HepG2 (cell line): ENCODE measurements around the gene TECPR1. TPM values are rescaled to one million over a fixed set of nuclear protein-coding genes. Genes with fewer than 3 reads are reported as not detected.

Experiments used
- AGO2 ChIP-seq: fragments of 200-400 bp; formaldehyde crosslinking; optimal IDR thresholded peaks from 2 replicates; pipeline ENCODE3; 2017; ENCODE audit warnings: mild to moderate bottlenecking, low read depth, low read length, moderate library complexity
- EZH2 ChIP-seq: conservative IDR thresholded peaks from 2 replicates; pipeline ENCODE4 v1.6.1; 2012; ENCODE audit warnings: mild to moderate bottlenecking, low read depth, low read length, moderate library complexity
- FLYWCH1 ChIP-seq: sonication (generic); formaldehyde crosslinking; IDR thresholded peaks from 2 replicates; pipeline ENCODE4 v1.8.1; 2023; ENCODE audit warnings: mild to moderate bottlenecking, missing genetic modification reagents
- GLI4 ChIP-seq: sonication (generic); formaldehyde crosslinking; IDR thresholded peaks from 2 replicates; pipeline ENCODE4 v1.5.1; 2020; ENCODE audit warnings: missing genetic modification reagents, mild to moderate bottlenecking, moderate library complexity, borderline replicate concordance
- JDP2 ChIP-seq: sonication (generic); formaldehyde crosslinking; IDR thresholded peaks from 2 replicates; pipeline ENCODE4 v1.8.1; 2022; ENCODE audit warnings: missing genetic modification reagents, borderline replicate concordance
- KDM2A ChIP-seq: sonication (generic); formaldehyde crosslinking; IDR thresholded peaks from 2 replicates; pipeline ENCODE4 v1.4.0; 2020; ENCODE audit warnings: low read depth, missing genetic modification reagents, borderline replicate concordance
- RARG ChIP-seq: sonication (generic); formaldehyde crosslinking; IDR thresholded peaks from 2 replicates; pipeline ENCODE4 v1.4.0; 2020; ENCODE audit warnings: low read depth, mild to moderate bottlenecking, missing genetic modification reagents
- REL ChIP-seq: sonication (generic); formaldehyde crosslinking; conservative IDR thresholded peaks from 2 replicates; pipeline ENCODE4 v1.8.0; 2022; ENCODE audit warnings: mild to moderate bottlenecking, missing genetic modification reagents, moderate library complexity
- SALL1 ChIP-seq: sonication (generic); formaldehyde crosslinking; IDR thresholded peaks from 2 replicates; pipeline ENCODE4 v1.8.0; 2022; ENCODE audit warnings: mild to moderate bottlenecking, missing genetic modification reagents
- TRAFD1 ChIP-seq: sonication (generic); formaldehyde crosslinking; IDR thresholded peaks from 2 replicates; pipeline ENCODE4 v1.5.1; 2020; ENCODE audit warnings: missing genetic modification reagents, mild to moderate bottlenecking, borderline replicate concordance
- YEATS4 ChIP-seq: sonication (generic); formaldehyde crosslinking; IDR thresholded peaks from 2 replicates; pipeline ENCODE4 v1.4.0; 2020; ENCODE audit warnings: missing genetic modification reagents, borderline replicate concordance
- ZNF317 ChIP-seq: sonication (generic); formaldehyde crosslinking; IDR thresholded peaks from 2 replicates; pipeline ENCODE4 v1.5.0; 2020; ENCODE audit warnings: mild to moderate bottlenecking, missing genetic modification reagents
- polyA plus RNA-seq, 8 experiments: library from polyadenylated mRNA; depleted of rRNA in 3 of 8; stranded (reverse) in 7 of 8; unstranded in 1 of 8; fragments of >200 nt; fragmentation: Illumina TruSeq in 4 of 8; extraction: Trizol in 4 of 8; gene quantifications; 2 replicates each; pipeline versions ENCODE4 v1.2.1 to v1.2.3, GENCODE V29; 2011 to 2016; ENCODE audit warnings: low read depth in 4 of 8, missing spikeins in 1 of 8, mixed read lengths in 1 of 8; ENCODE audit not compliant: insufficient read depth in 1 of 8
- total RNA-seq, 5 experiments: library from RNA; depleted of rRNA; stranded (reverse); fragments of >200 nt; fragmentation: Illumina TruSeq; extraction: Trizol; gene quantifications; 2 replicates each; pipeline ENCODE4 v1.2.3, GENCODE V29; 2016; ENCODE audit warnings: low read depth in 1 of 5
- TF ChIP-seq, protein P1 (sequence below): sonication (generic); formaldehyde crosslinking; conservative IDR thresholded peaks from 2 replicates; pipeline ENCODE4 v1.8.0; 2022; ENCODE audit warnings: mild to moderate bottlenecking, moderate library complexity, missing genetic modification reagents
- TF ChIP-seq, protein P2 (sequence below): sonication (generic); formaldehyde crosslinking; IDR thresholded peaks from 2 replicates; pipeline ENCODE4 v1.5.1; 2020; ENCODE audit warnings: mild to moderate bottlenecking, missing genetic modification reagents, moderate library complexity
- TF ChIP-seq, protein P3 (sequence below): sonication (generic); formaldehyde crosslinking; IDR thresholded peaks from 2 replicates; pipeline ENCODE4 v1.4.0; 2020; ENCODE audit warnings: missing genetic modification reagents, borderline replicate concordance
- TF ChIP-seq, protein P4 (sequence below): sonication (generic); formaldehyde crosslinking; IDR thresholded peaks from 2 replicates; pipeline ENCODE4 v1.5.0; 2020; ENCODE audit warnings: missing genetic modification reagents, mild to moderate bottlenecking, borderline replicate concordance

Gene TECPR1
- total and polyA plus RNA-seq, 2 of the 13 experiments (the other 11 are each of a cell fraction or from before 2014, with no cell fraction given): 2.3 to 6.3 TPM

DNA sequence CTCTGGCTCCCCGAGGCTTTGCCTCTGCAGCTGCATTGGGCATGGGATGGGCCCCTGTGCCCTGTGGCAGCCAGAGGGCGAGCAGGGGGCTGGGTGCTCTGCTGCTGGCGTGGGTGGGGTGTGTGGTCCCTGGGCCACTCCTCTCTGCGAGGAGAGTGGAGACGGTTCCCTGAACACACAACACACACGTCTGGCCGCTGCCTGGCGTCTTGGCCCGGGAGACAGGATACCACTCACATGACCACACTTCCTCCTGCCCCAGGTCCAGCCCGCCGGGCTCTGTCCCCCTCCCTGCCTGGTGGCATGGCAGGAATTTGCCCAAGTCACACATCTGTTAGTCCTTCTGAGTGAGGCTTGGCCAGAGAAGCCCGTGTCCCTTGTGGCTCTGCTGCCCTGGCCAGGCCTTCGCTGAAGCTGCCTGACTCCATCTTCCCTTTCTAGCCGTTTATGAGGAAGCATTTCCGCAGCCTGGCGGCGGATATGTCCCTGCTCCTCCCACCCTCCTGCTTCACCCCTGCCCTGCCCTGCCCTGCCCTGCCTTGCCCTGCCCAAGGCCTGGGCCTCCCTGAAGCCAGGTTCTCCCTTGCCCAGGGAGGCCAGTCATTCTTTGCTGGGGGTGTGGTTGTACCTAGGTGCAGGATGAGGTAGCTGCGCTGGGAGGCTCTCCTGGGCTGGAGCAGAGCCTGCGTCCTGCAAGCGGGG lies 32.5 kb upstream of the TECPR1 start (continued):
- TF ChIP-seq TRAFD1 (CRISPR knock-in tag): no peak
- TF ChIP-seq ZNF317 (CRISPR knock-in tag): no peak
- no peak for TF ChIP-seq EZH2
- TF ChIP-seq JDP2 (CRISPR knock-in tag): no peak
- TF ChIP-seq REL (CRISPR knock-in tag): no peak
- no peak for TF ChIP-seq KDM2A (CRISPR knock-in tag)
- no peak for TF ChIP-seq SALL1 (CRISPR knock-in tag)
- no peak for TF ChIP-seq RARG (CRISPR knock-in tag)
- TF ChIP-seq, protein P1, sequence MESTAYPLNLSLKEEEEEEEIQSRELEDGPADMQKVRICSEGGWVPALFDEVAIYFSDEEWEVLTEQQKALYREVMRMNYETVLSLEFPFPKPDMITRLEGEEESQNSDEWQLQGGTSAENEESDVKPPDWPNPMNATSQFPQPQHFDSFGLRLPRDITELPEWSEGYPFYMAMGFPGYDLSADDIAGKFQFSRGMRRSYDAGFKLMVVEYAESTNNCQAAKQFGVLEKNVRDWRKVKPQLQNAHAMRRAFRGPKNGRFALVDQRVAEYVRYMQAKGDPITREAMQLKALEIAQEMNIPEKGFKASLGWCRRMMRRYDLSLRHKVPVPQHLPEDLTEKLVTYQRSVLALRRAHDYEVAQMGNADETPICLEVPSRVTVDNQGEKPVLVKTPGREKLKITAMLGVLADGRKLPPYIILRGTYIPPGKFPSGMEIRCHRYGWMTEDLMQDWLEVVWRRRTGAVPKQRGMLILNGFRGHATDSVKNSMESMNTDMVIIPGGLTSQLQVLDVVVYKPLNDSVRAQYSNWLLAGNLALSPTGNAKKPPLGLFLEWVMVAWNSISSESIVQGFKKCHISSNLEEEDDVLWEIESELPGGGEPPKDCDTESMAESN: no peak
- TF ChIP-seq, protein P2, sequence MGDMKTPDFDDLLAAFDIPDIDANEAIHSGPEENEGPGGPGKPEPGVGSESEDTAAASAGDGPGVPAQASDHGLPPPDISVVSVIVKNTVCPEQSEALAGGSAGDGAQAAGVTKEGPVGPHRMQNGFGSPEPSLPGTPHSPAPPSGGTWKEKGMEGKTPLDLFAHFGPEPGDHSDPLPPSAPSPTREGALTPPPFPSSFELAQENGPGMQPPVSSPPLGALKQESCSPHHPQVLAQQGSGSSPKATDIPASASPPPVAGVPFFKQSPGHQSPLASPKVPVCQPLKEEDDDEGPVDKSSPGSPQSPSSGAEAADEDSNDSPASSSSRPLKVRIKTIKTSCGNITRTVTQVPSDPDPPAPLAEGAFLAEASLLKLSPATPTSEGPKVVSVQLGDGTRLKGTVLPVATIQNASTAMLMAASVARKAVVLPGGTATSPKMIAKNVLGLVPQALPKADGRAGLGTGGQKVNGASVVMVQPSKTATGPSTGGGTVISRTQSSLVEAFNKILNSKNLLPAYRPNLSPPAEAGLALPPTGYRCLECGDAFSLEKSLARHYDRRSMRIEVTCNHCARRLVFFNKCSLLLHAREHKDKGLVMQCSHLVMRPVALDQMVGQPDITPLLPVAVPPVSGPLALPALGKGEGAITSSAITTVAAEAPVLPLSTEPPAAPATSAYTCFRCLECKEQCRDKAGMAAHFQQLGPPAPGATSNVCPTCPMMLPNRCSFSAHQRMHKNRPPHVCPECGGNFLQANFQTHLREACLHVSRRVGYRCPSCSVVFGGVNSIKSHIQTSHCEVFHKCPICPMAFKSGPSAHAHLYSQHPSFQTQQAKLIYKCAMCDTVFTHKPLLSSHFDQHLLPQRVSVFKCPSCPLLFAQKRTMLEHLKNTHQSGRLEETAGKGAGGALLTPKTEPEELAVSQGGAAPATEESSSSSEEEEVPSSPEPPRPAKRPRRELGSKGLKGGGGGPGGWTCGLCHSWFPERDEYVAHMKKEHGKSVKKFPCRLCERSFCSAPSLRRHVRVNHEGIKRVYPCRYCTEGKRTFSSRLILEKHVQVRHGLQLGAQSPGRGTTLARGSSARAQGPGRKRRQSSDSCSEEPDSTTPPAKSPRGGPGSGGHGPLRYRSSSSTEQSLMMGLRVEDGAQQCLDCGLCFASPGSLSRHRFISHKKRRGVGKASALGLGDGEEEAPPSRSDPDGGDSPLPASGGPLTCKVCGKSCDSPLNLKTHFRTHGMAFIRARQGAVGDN: peak; percentile 62
- TF ChIP-seq, protein P3, sequence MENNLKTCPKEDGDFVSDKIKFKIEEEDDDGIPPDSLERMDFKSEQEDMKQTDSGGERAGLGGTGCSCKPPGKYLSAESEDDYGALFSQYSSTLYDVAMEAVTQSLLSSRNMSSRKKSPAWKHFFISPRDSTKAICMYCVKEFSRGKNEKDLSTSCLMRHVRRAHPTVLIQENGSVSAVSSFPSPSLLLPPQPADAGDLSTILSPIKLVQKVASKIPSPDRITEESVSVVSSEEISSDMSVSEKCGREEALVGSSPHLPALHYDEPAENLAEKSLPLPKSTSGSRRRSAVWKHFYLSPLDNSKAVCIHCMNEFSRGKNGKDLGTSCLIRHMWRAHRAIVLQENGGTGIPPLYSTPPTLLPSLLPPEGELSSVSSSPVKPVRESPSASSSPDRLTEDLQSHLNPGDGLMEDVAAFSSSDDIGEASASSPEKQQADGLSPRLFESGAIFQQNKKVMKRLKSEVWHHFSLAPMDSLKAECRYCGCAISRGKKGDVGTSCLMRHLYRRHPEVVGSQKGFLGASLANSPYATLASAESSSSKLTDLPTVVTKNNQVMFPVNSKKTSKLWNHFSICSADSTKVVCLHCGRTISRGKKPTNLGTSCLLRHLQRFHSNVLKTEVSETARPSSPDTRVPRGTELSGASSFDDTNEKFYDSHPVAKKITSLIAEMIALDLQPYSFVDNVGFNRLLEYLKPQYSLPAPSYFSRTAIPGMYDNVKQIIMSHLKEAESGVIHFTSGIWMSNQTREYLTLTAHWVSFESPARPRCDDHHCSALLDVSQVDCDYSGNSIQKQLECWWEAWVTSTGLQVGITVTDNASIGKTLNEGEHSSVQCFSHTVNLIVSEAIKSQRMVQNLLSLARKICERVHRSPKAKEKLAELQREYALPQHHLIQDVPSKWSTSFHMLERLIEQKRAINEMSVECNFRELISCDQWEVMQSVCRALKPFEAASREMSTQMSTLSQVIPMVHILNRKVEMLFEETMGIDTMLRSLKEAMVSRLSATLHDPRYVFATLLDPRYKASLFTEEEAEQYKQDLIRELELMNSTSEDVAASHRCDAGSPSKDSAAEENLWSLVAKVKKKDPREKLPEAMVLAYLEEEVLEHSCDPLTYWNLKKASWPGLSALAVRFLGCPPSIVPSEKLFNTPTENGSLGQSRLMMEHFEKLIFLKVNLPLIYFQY (CRISPR knock-in tag): no peak
- no peak for TF ChIP-seq GLI4 (CRISPR knock-in tag)
- TF ChIP-seq, protein P4, sequence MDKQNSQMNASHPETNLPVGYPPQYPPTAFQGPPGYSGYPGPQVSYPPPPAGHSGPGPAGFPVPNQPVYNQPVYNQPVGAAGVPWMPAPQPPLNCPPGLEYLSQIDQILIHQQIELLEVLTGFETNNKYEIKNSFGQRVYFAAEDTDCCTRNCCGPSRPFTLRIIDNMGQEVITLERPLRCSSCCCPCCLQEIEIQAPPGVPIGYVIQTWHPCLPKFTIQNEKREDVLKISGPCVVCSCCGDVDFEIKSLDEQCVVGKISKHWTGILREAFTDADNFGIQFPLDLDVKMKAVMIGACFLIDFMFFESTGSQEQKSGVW (CRISPR knock-in tag): no peak
- TF ChIP-seq AGO2: peak; percentile 70
- TF ChIP-seq YEATS4 (CRISPR knock-in tag): no peak
- no peak for TF ChIP-seq FLYWCH1 (CRISPR knock-in tag)
